HCT116 (cell line): ENCODE measurements around the gene ATP6V0C. TPM values are rescaled to one million over a fixed set of nuclear protein-coding genes. Genes with fewer than 3 reads are reported as not detected.

ENCODE experiments used
- ATAC-seq: fragments of 200-7000 bp; cut with Tn5 transposase; 2 replicates; pipeline ENCODE4 v1.9.1; 2020; ENCODE audit warnings: mild to moderate bottlenecking, moderate library complexity
- BruUV-seq: library from RNA; stranded (reverse); fragments of 400-500 nt; replicated peaks from 2 replicates; lab custom pipeline; 2021; lab: Mats Ljungman, UMichigan
- CTCF ChIA-PET: fragments of 300-600 bp; sonication (Branson Sonifier 250); formaldehyde crosslinking; loops from one replicate; lab custom pipeline; 2021; ENCODE audit warnings: antibody characterized with exemption; lab: Charles Lee
- POLR2A ChIA-PET: fragments of 300-600, 350-600 bp; sonication (Branson Sonifier 250); formaldehyde crosslinking; loops from one replicate; lab custom pipeline; 2021; ENCODE audit warnings: antibody characterized with exemption; lab: Charles Lee
- RAD21 ChIA-PET, 2 experiments: fragments of 300-600 bp; sonication (Branson Sonifier 250); formaldehyde crosslinking; loops; one replicate each; lab custom pipeline; 2023; ENCODE audit warnings: low total read pairs in 2 of 2; ENCODE audit not compliant: uncharacterized antibody in 2 of 2, unreplicated experiment in 2 of 2, low non-redundant PET in 1 of 2; lab: Charles Lee
- DNase-seq: peaks from one replicate; pipeline ENCODE4 v3.0.0-alpha.2; 2010; ENCODE audit warnings: low read depth, low spot score
- H2AFZ ChIP-seq: fragments of 200-600 bp; shearing (Covaris generic), sonication (generic); 2 replicates; pipeline ENCODE4 v1.6.1; 2017; ENCODE audit warnings: low read depth, mixed run types, mixed read lengths, antibody characterized with exemption, low read length; ENCODE audit not compliant: poor library complexity, severe bottlenecking
- H3K27ac ChIP-seq: 2 replicates; pipeline ENCODE4 v1.5.1; 2012; ENCODE audit warnings: low read depth, low read length
- H3K27me3 ChIP-seq: fragments of 200-600 bp; sonication (generic); 2 replicates; pipeline ENCODE4 v1.6.1; 2016; ENCODE audit warnings: mixed run types, low read length, mixed read lengths; ENCODE audit not compliant: insufficient read depth
- H3K36me3 ChIP-seq, 2 experiments: fragments of 200-500 bp in 1 of 2; fragments of 200-600 bp in 1 of 2; sonication (Bioruptor generic) in 1 of 2; sonication (generic) in 1 of 2; 2 replicates each; pipeline versions ENCODE4 v1.5.1 to v1.6.1; 2014 to 2016; ENCODE audit warnings: low read length in 2 of 2, inconsistent platforms in 1 of 2, mixed read lengths in 1 of 2, mixed run types in 1 of 2; ENCODE audit not compliant: insufficient read depth in 2 of 2, control insufficient read depth in 1 of 2
- H3K4me1 ChIP-seq, 2 experiments: fragments of 200-600 bp in 1 of 2; sonication (generic) in 1 of 2; 2 replicates each; pipeline versions ENCODE4 v1.5.1 to v1.6.1; 2012 to 2017; ENCODE audit warnings: low read length in 2 of 2, inconsistent platforms in 1 of 2, mild to moderate bottlenecking in 1 of 2, mixed read lengths in 1 of 2, mixed run types in 1 of 2, moderate library complexity in 1 of 2; ENCODE audit not compliant: insufficient read depth in 2 of 2, control insufficient read depth in 1 of 2
- H3K4me2 ChIP-seq: fragments of 200-600 bp; sonication (generic); 2 replicates; pipeline ENCODE4 v1.6.1; 2017; ENCODE audit warnings: mixed run types, low read length, mixed read lengths
- H3K4me3 ChIP-seq, 2 experiments: fragments of 200-600 bp in 1 of 2; sonication (generic) in 1 of 2; replicated peaks in 1 of 2; 2 replicates each; pipeline ENCODE4 v1.5.1; 2011 to 2016; ENCODE audit warnings: low read length in 2 of 2, control low read depth in 1 of 2, low read depth in 1 of 2, mild to moderate bottlenecking in 1 of 2, mixed read lengths in 1 of 2, mixed run types in 1 of 2
- H3K79me2 ChIP-seq: fragments of 200-600 bp; sonication (generic); 2 replicates; pipeline ENCODE4 v1.6.1; 2017; ENCODE audit warnings: mild to moderate bottlenecking, mixed run types, low read length, moderate library complexity, mixed read lengths; ENCODE audit not compliant: insufficient read depth
- H3K9ac ChIP-seq: fragments of 200-600 bp; sonication (generic); 2 replicates; pipeline ENCODE4 v1.6.1; 2016; ENCODE audit warnings: low read length, mixed read lengths
- H3K9me2 ChIP-seq: fragments of 200-600 bp; sonication (generic), shearing (Covaris generic); 2 replicates; pipeline ENCODE4 v1.6.1; 2017; ENCODE audit warnings: mixed run types, mild to moderate bottlenecking, moderate library complexity; ENCODE audit not compliant: insufficient read depth
- H3K9me3 ChIP-seq, 2 experiments: fragments of 200-500 bp in 1 of 2; fragments of 200-600 bp in 1 of 2; sonication (Bioruptor generic) in 1 of 2; sonication (generic) in 1 of 2; 2 replicates each; pipeline ENCODE4 v1.6.1; 2014 to 2017; ENCODE audit warnings: low read length in 2 of 2, mixed read lengths in 2 of 2, inconsistent platforms in 1 of 2, low read depth in 1 of 2, mild to moderate bottlenecking in 1 of 2, mixed run types in 1 of 2, moderate library complexity in 1 of 2; ENCODE audit not compliant: control insufficient read depth in 1 of 2, insufficient read depth in 1 of 2
- H4K20me1 ChIP-seq: fragments of 200-600 bp; sonication (generic), shearing (Covaris generic); 2 replicates; pipeline ENCODE4 v1.6.1; 2017; ENCODE audit warnings: mixed run types, mild to moderate bottlenecking, moderate library complexity; ENCODE audit not compliant: insufficient read depth
- CBX3 ChIP-seq: IDR thresholded peaks from 2 replicates; pipeline ENCODE4 v1.6.1; 2012; ENCODE audit warnings: low read depth
- EZH2phosphoT487 ChIP-seq: fragments of 200-600 bp; IDR thresholded peaks from 2 replicates; pipeline ENCODE4 v1.6.1; 2018; ENCODE audit warnings: antibody characterized with exemption, borderline replicate concordance
- FOSL1 ChIP-seq: IDR thresholded peaks from 2 replicates; pipeline ENCODE4 v1.6.1; 2012; ENCODE audit warnings: low read depth
- POLR2A ChIP-seq: IDR thresholded peaks from 2 replicates; pipeline ENCODE4 v1.7.0; 2011; ENCODE audit warnings: borderline replicate concordance; ENCODE audit not compliant: insufficient read depth, insufficient read length; ENCODE audit errors: extremely low read depth
- REST ChIP-seq: IDR thresholded peaks from 2 replicates; pipeline ENCODE4 v1.6.1; 2012; ENCODE audit warnings: low read depth
- SIN3A ChIP-seq: IDR thresholded peaks from 2 replicates; pipeline ENCODE4 v1.6.1; 2012; ENCODE audit warnings: low read depth
- ZNF274 ChIP-seq: fragments of 200-500 bp; sonication (Bioruptor generic); IDR thresholded peaks from 2 replicates; pipeline ENCODE4 v1.6.1; 2014; ENCODE audit warnings: mild to moderate bottlenecking, low read depth, low read length, inconsistent platforms
- intact Hi-C: fragments of 100-400 bp; cut with micrococcal nuclease; formaldehyde crosslinking; loops from 2 replicates; pipeline ENCODE4 v1.10.0; 2022
- total RNA-seq: library from RNA; stranded (reverse); gene quantifications from one replicate; pipeline ENCODE4 v1.2.1, GENCODE V29; 2021; ENCODE audit not compliant: unreplicated experiment

ATP6V0C gene
- total RNA-seq, 1 experiment from 2014 or later, result 187 TPM

GRCh38 chr16:2473446-2473926, 40.3 kb upstream of the ATP6V0C start:
- DNase-seq, result no peak
- peak overlapping the region; percentile 97; the same call in 1 of the 2 replicates for H3K27ac ChIP-seq

More at GRCh38 chr16:2473446-2473926, 40.3 kb upstream of the ATP6V0C start:
- Histone ChIP-seq H4K20me1 (no peaks in the 10 kb centered on the region), H3K9me3 (no peaks in the 10 kb centered on the region), H3K4me2 (peak overlapping the region; percentile 99), H3K27me3 (no peaks in the 10 kb centered on the region), H3K4me1 (peaks cover 29 to 55% of the 10 kb centered on the region in 2 experiments), H3K9ac (peak overlapping the region; percentile 95), H2AFZ (no peak overlapping the region), H3K4me3 (peak overlapping the region; percentile 34 to 87), H3K36me3 (no peaks in the 10 kb centered on the region), H3K9me2 (no peaks in the 10 kb centered on the region), H3K79me2 (peaks cover 28% of the 10 kb centered on the region; the same call in 1 of the 2 replicates)
- intact Hi-C loops, result no loop called here
- POLR2A ChIA-PET, result no interaction called here
- peak; percentile 18 for ATAC-seq
- no TSS peak for BruUV-seq
- RAD21 ChIA-PET, result no interaction called here
- TF ChIP-seq CBX3 (no peak), POLR2A (no peak), REST (no peak), ZNF274 (no peak), EZH2phosphoT487 (no peak), SIN3A (no peak), FOSL1 (no peak)
- CTCF ChIA-PET, result no interaction called here
